A673 (cell line): ENCODE measurements around the gene FDX1. TPM values are rescaled to one million over a fixed set of nuclear protein-coding genes. Genes with fewer than 3 reads are reported as not detected.
"Not testable (repeated sequence)": the region's sequence is repeated elsewhere in the genome, so short reads cannot be mapped to it uniquely, and the experiment has no call there.

Experiments
- BruUV-seq: library from RNA; stranded (reverse); fragments of 400-500 nt; replicated peaks from 2 replicates; lab custom pipeline; 2021; lab: Mats Ljungman, UMichigan
- CTCF ChIA-PET: fragments of 300-600 bp; sonication (Branson Sonifier 250); formaldehyde crosslinking; loops from one replicate; lab custom pipeline; 2022; ENCODE audit warnings: antibody characterized with exemption; lab: Charles Lee
- POLR2A ChIA-PET: fragments of 300-600 bp; sonication (Branson Sonifier 250); formaldehyde crosslinking; loops from one replicate; lab custom pipeline; 2022; ENCODE audit warnings: antibody characterized with exemption; ENCODE audit not compliant: low non-redundant PET; lab: Charles Lee
- DNase-seq: peaks from one replicate; pipeline ENCODE4 v3.0.0-alpha.2; 2015; ENCODE audit warnings: low spot score
- H3K27ac ChIP-seq: fragments of 200-600 bp; sonication (generic); 2 replicates; pipeline ENCODE4 v1.5.1; 2016; ENCODE audit warnings: mixed run types, low read depth, mild to moderate bottlenecking, mixed read lengths, antibody characterized with exemption, low read length; ENCODE audit not compliant: poor library complexity, severe bottlenecking
- H3K27me3 ChIP-seq: fragments of 200-600 bp; sonication (generic); replicated peaks from 2 replicates; pipeline ENCODE4 v1.6.1; 2017; ENCODE audit warnings: mixed run types, low read depth, mild to moderate bottlenecking, mixed read lengths, antibody characterized with exemption, low read length; ENCODE audit not compliant: insufficient read depth, poor library complexity
- H3K36me3 ChIP-seq: fragments of 200-600 bp; sonication (generic); 2 replicates; pipeline ENCODE4 v1.6.1; 2016; ENCODE audit warnings: mixed run types, mild to moderate bottlenecking, mixed read lengths, antibody characterized with exemption, low read length; ENCODE audit not compliant: insufficient read depth, poor library complexity, severe bottlenecking
- H3K4me1 ChIP-seq: fragments of 200-600 bp; sonication (generic); 2 replicates; pipeline ENCODE4 v1.6.1; 2017; ENCODE audit warnings: mixed run types, mild to moderate bottlenecking, mixed read lengths, antibody characterized with exemption, low read length; ENCODE audit not compliant: insufficient read depth, poor library complexity, severe bottlenecking
- H3K4me3 ChIP-seq: fragments of 200-600 bp; sonication (generic); 2 replicates; pipeline ENCODE4 v1.5.1; 2016; ENCODE audit warnings: low read depth, mixed run types, mild to moderate bottlenecking, mixed read lengths, low read length; ENCODE audit not compliant: poor library complexity, severe bottlenecking
- H3K9me3 ChIP-seq: fragments of 200-600 bp; sonication (generic); 2 replicates; pipeline ENCODE4 v1.6.1; 2016; ENCODE audit warnings: mixed run types, low read depth, mild to moderate bottlenecking, mixed read lengths, antibody characterized with exemption, low read length; ENCODE audit not compliant: poor library complexity, severe bottlenecking
- EZH2 ChIP-seq: fragments of 200-600 bp; sonication (generic); IDR thresholded peaks from 2 replicates; pipeline ENCODE4 v1.6.1; 2017; ENCODE audit warnings: borderline replicate concordance, low read depth, mild to moderate bottlenecking, mixed read lengths, antibody characterized with exemption, low read length; ENCODE audit not compliant: poor library complexity, severe bottlenecking
- intact Hi-C: fragments of 100-400 bp; cut with micrococcal nuclease; formaldehyde crosslinking; loops from one replicate; pipeline ENCODE4 v1.10.0; 2022; ENCODE audit not compliant: unreplicated experiment
- total RNA-seq: library from RNA; stranded (reverse); gene quantifications from 2 replicates; pipeline ENCODE4 v1.2.3, GENCODE V29; 2021
- TF ChIP-seq, protein P1 (sequence below): fragments of 300-800, 200-600 bp; sonication (generic); conservative IDR thresholded peaks from 2 replicates; pipeline ENCODE4 v1.5.1; 2017; ENCODE audit warnings: low read depth, mild to moderate bottlenecking, antibody characterized with exemption, low read length, moderate library complexity, mixed read lengths

FDX1 gene
- total RNA-seq, 1 experiment from 2014 or later, result 62.3 TPM

GRCh38 chr11:110389965-110390364 is 39.8 kb upstream of the FDX1 start:
- no peak for TF ChIP-seq EZH2
- TF ChIP-seq, protein P1, sequence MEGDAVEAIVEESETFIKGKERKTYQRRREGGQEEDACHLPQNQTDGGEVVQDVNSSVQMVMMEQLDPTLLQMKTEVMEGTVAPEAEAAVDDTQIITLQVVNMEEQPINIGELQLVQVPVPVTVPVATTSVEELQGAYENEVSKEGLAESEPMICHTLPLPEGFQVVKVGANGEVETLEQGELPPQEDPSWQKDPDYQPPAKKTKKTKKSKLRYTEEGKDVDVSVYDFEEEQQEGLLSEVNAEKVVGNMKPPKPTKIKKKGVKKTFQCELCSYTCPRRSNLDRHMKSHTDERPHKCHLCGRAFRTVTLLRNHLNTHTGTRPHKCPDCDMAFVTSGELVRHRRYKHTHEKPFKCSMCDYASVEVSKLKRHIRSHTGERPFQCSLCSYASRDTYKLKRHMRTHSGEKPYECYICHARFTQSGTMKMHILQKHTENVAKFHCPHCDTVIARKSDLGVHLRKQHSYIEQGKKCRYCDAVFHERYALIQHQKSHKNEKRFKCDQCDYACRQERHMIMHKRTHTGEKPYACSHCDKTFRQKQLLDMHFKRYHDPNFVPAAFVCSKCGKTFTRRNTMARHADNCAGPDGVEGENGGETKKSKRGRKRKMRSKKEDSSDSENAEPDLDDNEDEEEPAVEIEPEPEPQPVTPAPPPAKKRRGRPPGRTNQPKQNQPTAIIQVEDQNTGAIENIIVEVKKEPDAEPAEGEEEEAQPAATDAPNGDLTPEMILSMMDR, result no peak
- intact Hi-C loops, result no loop called here
- Histone ChIP-seq H3K27me3 (no peaks in the 10 kb centered on the region), H3K4me3 (no peak overlapping the region), H3K27ac (no peak overlapping the region), H3K4me1 (no peaks in the 10 kb centered on the region), H3K36me3 (peaks cover 62% of the 10 kb centered on the region), H3K9me3 (peaks cover 22% of the 10 kb centered on the region)
- no peak for DNase-seq
- ChIA-PET CTCF (no interaction called here), POLR2A (no interaction called here)
- BruUV-seq, result no TSS peak

DNA sequence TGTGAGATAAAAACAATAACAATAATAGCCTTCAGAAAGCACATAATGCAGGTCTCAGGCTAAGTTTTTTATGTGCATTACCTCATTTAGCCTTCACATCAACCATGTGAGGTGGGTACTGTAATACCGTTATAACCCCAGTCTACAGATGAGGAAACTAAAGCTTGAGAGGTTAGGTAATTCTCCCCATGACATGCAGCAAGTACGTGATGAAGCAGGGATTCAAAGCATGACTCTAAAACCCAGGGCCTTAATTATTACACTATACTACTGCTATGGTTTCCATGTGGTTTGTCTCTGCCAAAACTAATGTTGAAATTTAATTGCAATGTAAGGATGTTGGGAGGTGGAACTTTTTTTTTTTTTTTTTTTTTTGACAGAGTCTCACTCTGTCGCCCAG is 37.7 kb upstream of the FDX1 start:
- H3K27me3 ChIP-seq, result no peaks in the 10 kb centered on the region
- no peak for DNase-seq
- H3K9me3 ChIP-seq, result peaks cover 29% of the 10 kb centered on the region
- no peak overlapping the region for H3K4me3 ChIP-seq
- peaks cover 7% of the 10 kb centered on the region for H3K4me1 ChIP-seq
- no peak overlapping the region for H3K27ac ChIP-seq
- intact Hi-C loops, result no loop called here
- CTCF ChIA-PET, result no interaction called here
- peaks cover 73% of the 10 kb centered on the region for H3K36me3 ChIP-seq
- TF ChIP-seq, protein P1, result no peak
- no peak for TF ChIP-seq EZH2
- POLR2A ChIA-PET, result no interaction called here
- no TSS peak for BruUV-seq

DNA sequence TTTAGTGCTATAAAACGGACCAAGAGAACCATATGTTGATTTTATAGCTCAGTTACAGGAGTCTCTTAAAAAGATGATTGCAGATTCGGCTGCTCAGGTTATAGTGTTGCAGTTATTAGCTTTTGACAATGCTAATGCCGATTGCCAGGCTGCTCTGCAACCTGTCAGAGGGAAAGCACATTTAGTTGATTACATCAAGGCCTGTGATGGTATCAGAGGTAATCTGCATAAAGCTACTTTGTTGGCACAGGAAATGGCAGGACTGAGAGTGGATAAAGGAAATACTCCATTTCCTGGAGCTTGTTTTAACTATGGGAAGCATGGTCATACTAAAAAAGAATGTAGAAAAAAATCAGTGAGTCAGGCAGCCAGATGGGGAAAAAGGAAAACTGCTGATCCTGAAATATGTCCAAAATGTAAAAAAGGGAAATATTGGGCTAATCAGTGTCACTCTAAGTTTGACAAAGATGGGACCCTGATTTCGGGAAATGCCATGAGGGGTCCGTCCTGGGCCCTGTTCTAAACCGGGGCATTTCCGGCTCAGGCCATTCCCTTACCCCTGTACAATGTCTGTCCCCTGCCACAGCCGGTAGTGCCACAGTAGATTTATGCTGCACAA is 32.0 kb upstream of the FDX1 start:
- CTCF ChIA-PET, result interaction anchor here (0.5 to 1.1 kb wide), 5 partner anchors 20 to 419 kb away, joined by 3 to 6 read pairs (median 5); no protein-coding TSS in a partner anchor
- Histone ChIP-seq H3K9me3 (peaks cover 21% of the 10 kb centered on the region), H3K4me1 (peaks cover 29% of the 10 kb centered on the region), H3K27ac (peak overlapping the region; percentile 83), H3K36me3 (peaks cover 63% of the 10 kb centered on the region)
- not testable (repeated sequence) for H3K27me3 ChIP-seq, H3K4me3 ChIP-seq, BruUV-seq
- intact Hi-C loops, result loop anchor here (5.0 kb wide), 1 partner anchor 35 kb away; no protein-coding TSS in a partner anchor
- DNase-seq, result peak; percentile 86
- POLR2A ChIA-PET, result interaction anchor here (0.6 kb wide), 1 partner anchor 43 kb away, joined by 3 read pairs; no protein-coding TSS in a partner anchor

GRCh38 chr11:110403585-110403984 is 26.2 kb upstream of the FDX1 start:
- peaks cover 62% of the 10 kb centered on the region for H3K36me3 ChIP-seq
- POLR2A ChIA-PET, H3K27me3 ChIP-seq, DNase-seq, H3K27ac ChIP-seq, H3K4me3 ChIP-seq, BruUV-seq, H3K9me3 ChIP-seq, CTCF ChIA-PET, intact Hi-C loops: not testable (repeated sequence)
- H3K4me1 ChIP-seq, result peaks cover 13% of the 10 kb centered on the region

DNA sequence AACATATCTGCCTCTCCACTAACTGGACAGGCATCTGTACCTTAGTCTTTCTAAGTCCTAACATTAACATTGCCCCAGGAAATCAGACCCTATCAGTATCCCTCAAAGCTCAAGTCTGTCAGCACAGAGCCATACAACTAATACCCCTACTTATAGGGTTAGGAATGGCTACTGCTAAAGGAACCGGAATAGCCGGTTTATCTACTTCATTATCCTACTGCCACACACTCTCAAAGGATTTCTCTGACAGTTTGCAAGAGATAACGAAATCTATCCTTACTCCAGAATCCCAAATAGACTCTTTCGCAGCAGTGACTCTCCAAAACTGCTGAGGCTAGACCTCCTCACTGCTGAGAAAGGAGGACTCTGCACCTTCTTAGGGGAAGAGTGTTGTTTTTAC is 24.1 kb upstream of the FDX1 start:
- DNase-seq, intact Hi-C loops, CTCF ChIA-PET, H3K27ac ChIP-seq, H3K4me3 ChIP-seq, H3K27me3 ChIP-seq, H3K4me1 ChIP-seq, H3K9me3 ChIP-seq, POLR2A ChIA-PET, BruUV-seq: not testable (repeated sequence)
- H3K36me3 ChIP-seq, result peaks cover 46% of the 10 kb centered on the region
